ENCODE data around the gene URB2.

The URB2 gene

GRCh38 chr1:229650045-229650444 is 24.0 kb downstream of the URB2 start:
- TF ChIP-seq CTCF (IDR thresholded peaks at IDR 0.05), result no peak

GRCh38 chr1:229651546-229651945 is 25.5 kb downstream of the URB2 start:
- no peak for TF ChIP-seq CTCF (IDR thresholded peaks at IDR 0.05)

- TF ChIP-seq CTCF (IDR thresholded peaks at IDR 0.05), result no peak
These were observed 27.4 kb downstream of the URB2 start for GRCh38 chr1:229653420-229653819.

GRCh38 chr1:229655781-229656180 is 29.7 kb downstream of the URB2 start:
- no peak for TF ChIP-seq CTCF (IDR thresholded peaks at IDR 0.05)

- TF ChIP-seq CTCF (IDR thresholded peaks at IDR 0.05), result no peak
These were observed 32.1 kb downstream of the URB2 start for GRCh38 chr1:229657993-229658755.

- TF ChIP-seq CTCF (IDR thresholded peaks at IDR 0.05), result peak; percentile 96
These were observed 35.2 kb downstream of the URB2 start for GRCh38 chr1:229661022-229661877.

- TF ChIP-seq CTCF (IDR thresholded peaks at IDR 0.05), result no peak
These were observed 35.9 kb downstream of the URB2 start for GRCh38 chr1:229661897-229662296.
